K562 (cell line): ENCODE data around the gene DLGAP1. TPM values are rescaled to one million over a fixed set of nuclear protein-coding genes. Genes with fewer than 3 reads are reported as not detected.

ENCODE experiments used
- ATAC-seq: fragments of 200-7000 bp; cut with Tn5 transposase; 3 replicates; pipeline ENCODE4 v1.9.1; 2020; ENCODE audit warnings: moderate library complexity
- BruUV-seq: library from RNA; stranded (reverse); fragments of 400-500 nt; replicated peaks from 2 replicates; lab custom pipeline; 2021; lab: Mats Ljungman, UMichigan
- CTCF ChIA-PET: fragments of 300-600 bp; formaldehyde crosslinking; extraction: SDS; loops from one replicate; lab custom pipeline; 2021; ENCODE audit warnings: low intra/inter-chr PET ratio; lab: Yijun Ruan, JAX
- POLR2A ChIA-PET: fragments of 300-600, 350-650 bp; sonication (Branson Sonifier 250); formaldehyde crosslinking; extraction: SDS; loops from one replicate; lab custom pipeline; 2021; ENCODE audit warnings: antibody characterized with exemption, inconsistent platforms; lab: Yijun Ruan, JAX
- DNase-seq, 4 experiments: peaks; one replicate each; pipeline versions ENCODE4 v3.0.0 to v3.0.0-alpha.2; 2011 to 2018; ENCODE audit warnings: low spot score in 3 of 4, mixed read lengths in 3 of 4; ENCODE audit errors: extremely low read depth in 1 of 4
- FAIRE-seq: peaks from 2 replicates; lab custom pipeline; 2011; peaks lifted over from hg19 to GRCh38; lab: Jason Lieb, UNC
- H2AFZ ChIP-seq: 2 replicates; pipeline ENCODE4 v1.6.0; 2011; ENCODE audit warnings: low read depth, low read length, control low read depth, inconsistent platforms
- H3K27ac ChIP-seq: fragments of 200-600 bp; 3 replicates; pipeline ENCODE4 v1.8.0; 2011; ENCODE audit warnings: low read depth, mild to moderate bottlenecking, control low read depth, inconsistent platforms, low read length, moderate library complexity, mixed read lengths; ENCODE audit errors: extremely low read depth
- H3K27me3 ChIP-seq, 2 experiments: fragments of 300-600 bp in 1 of 2; 2 replicates in 1 of 2; 3 replicates in 1 of 2; pipeline versions ENCODE4 v1.6.0 to v1.8.0; 2011; ENCODE audit warnings: inconsistent platforms in 2 of 2, low read length in 2 of 2, mild to moderate bottlenecking in 1 of 2, mixed read lengths in 1 of 2, moderate library complexity in 1 of 2; ENCODE audit not compliant: control insufficient read depth in 2 of 2, insufficient read depth in 2 of 2
- H3K36me3 ChIP-seq: fragments of 300-600 bp; 3 replicates; pipeline ENCODE4 v1.8.0; 2011; ENCODE audit warnings: mild to moderate bottlenecking, low read length, inconsistent platforms; ENCODE audit not compliant: control insufficient read depth, insufficient read depth
- H3K4me1 ChIP-seq, 2 experiments: fragments of 200-600 bp in 1 of 2; replicated peaks in 1 of 2; 2 replicates in 1 of 2; 3 replicates in 1 of 2; pipeline versions ENCODE4 v1.5.1 to v1.8.0; 2011; ENCODE audit warnings: inconsistent platforms in 2 of 2, low read length in 2 of 2, mild to moderate bottlenecking in 1 of 2, mixed read lengths in 1 of 2, moderate library complexity in 1 of 2; ENCODE audit not compliant: control insufficient read depth in 2 of 2, insufficient read depth in 2 of 2
- H3K4me2 ChIP-seq: 2 replicates; pipeline ENCODE4 v1.6.1; 2011; ENCODE audit warnings: low read length, control low read depth, inconsistent platforms, mixed read lengths; ENCODE audit not compliant: insufficient read depth
- H3K4me3 ChIP-seq: fragments of 200-600 bp; sonication (generic), shearing (Covaris generic); 2 replicates; pipeline ENCODE4 v1.5.1; 2016; ENCODE audit warnings: control low read depth, inconsistent platforms
- H3K79me2 ChIP-seq: fragments of 200-600 bp; 3 replicates; pipeline ENCODE4 v1.8.0; 2011; ENCODE audit warnings: low read length, inconsistent platforms; ENCODE audit not compliant: control insufficient read depth, insufficient read depth
- H3K9ac ChIP-seq, 2 experiments: 2 replicates each; pipeline versions ENCODE4 v1.6.0 to v1.6.1; 2011; ENCODE audit warnings: low read depth in 2 of 2, low read length in 2 of 2, control low read depth in 1 of 2, inconsistent platforms in 1 of 2, mild to moderate bottlenecking in 1 of 2, mixed read lengths in 1 of 2; ENCODE audit not compliant: insufficient read depth in 1 of 2
- H3K9me1 ChIP-seq: one replicate; pipeline ENCODE4 v1.6.0; 2011; ENCODE audit warnings: inconsistent platforms, mild to moderate bottlenecking, low read length, moderate library complexity; ENCODE audit not compliant: control insufficient read depth, insufficient read depth
- H3K9me3 ChIP-seq: replicated peaks from 2 replicates; pipeline ENCODE4 v1.5.1; 2011; ENCODE audit warnings: low read depth, low read length, inconsistent platforms; ENCODE audit not compliant: control insufficient read depth, insufficient read depth
- H4K20me1 ChIP-seq: replicated peaks from 2 replicates; pipeline ENCODE4 v1.6.1; 2011; ENCODE audit warnings: low read length, inconsistent platforms, mixed read lengths; ENCODE audit not compliant: control insufficient read depth, insufficient read depth
- ESRRB ChIP-seq: fragments of 250-450 bp; sonication (Bioruptor Pico); IDR thresholded peaks from 2 replicates; pipeline ENCODE4 v1.5.0; 2020; ENCODE audit warnings: mild to moderate bottlenecking, moderate library complexity, borderline replicate concordance
- POLR2B ChIP-seq: fragments of 450-650 bp; IDR thresholded peaks from 2 replicates; pipeline ENCODE4 v1.6.1; 2018; ENCODE audit warnings: low read depth; ENCODE audit not compliant: partially characterized antibody
- POLR3A ChIP-seq: IDR thresholded peaks from 2 replicates; pipeline ENCODE4 v1.6.1; 2011; ENCODE audit warnings: borderline replicate concordance, mild to moderate bottlenecking, moderate library complexity; ENCODE audit not compliant: insufficient read length, insufficient read depth; ENCODE audit errors: extremely low read depth
- PRPF4 ChIP-seq: fragments of 200-400 bp; formaldehyde crosslinking; IDR thresholded peaks from one replicate; pipeline ENCODE4 v1.6.1; 2017; ENCODE audit warnings: low read length, low read depth, mild to moderate bottlenecking; ENCODE audit not compliant: insufficient read depth, poor library complexity, severe bottlenecking
- REST ChIP-seq, 2 experiments: fragments of 450-650 bp; formaldehyde crosslinking in 1 of 2; IDR thresholded peaks; 2 replicates each; pipeline versions ENCODE4 v1.4.0 to v1.6.1; 2014 to 2020; ENCODE audit warnings: mild to moderate bottlenecking in 2 of 2, borderline replicate concordance in 1 of 2, low read depth in 1 of 2
- SNRNP70 ChIP-seq: fragments of 200-400 bp; formaldehyde crosslinking; optimal IDR thresholded peaks from 2 replicates; pipeline ENCODE3; 2017; ENCODE audit warnings: low read depth, low read length
- TAF15 ChIP-seq: fragments of 200-400 bp; formaldehyde crosslinking; IDR thresholded peaks from 2 replicates; pipeline ENCODE4 v1.6.1; 2017; ENCODE audit warnings: mild to moderate bottlenecking, low read depth, low read length, moderate library complexity
- ZC3H8 ChIP-seq: fragments of 450-650 bp; IDR thresholded peaks from 2 replicates; pipeline ENCODE4 v1.6.1; 2017
- ZNF277 ChIP-seq: fragments of 250-450 bp; sonication (Bioruptor Pico); IDR thresholded peaks from 2 replicates; pipeline ENCODE4 v1.8.0; 2022; ENCODE audit warnings: inconsistent platforms, mild to moderate bottlenecking, moderate library complexity, borderline replicate concordance
- WGBS: fragments of 100-300 bp; shearing (Covaris generic); methylation state at CpG from one replicate; pipeline ENCODE4 v1.1.6; 2016; ENCODE audit warnings: low coverage, mixed read lengths; ENCODE audit not compliant: insufficient coverage; ENCODE audit errors: missing lambda C conversion rate; 5-methylcytosine and 5-hydroxymethylcytosine counted together
- in situ Hi-C: fragments of 300-500 bp; cut with MboI; formaldehyde crosslinking; loops from 4 replicates; pipeline ENCODE4 v1.15.0; 2018; ENCODE audit warnings: inconsistent platforms, mixed read lengths
- intact Hi-C: fragments of 100-400 bp; cut with micrococcal nuclease; formaldehyde crosslinking; loops from 2 replicates; pipeline ENCODE4 v1.14.2; 2022
- polyA plus RNA-seq, 8 experiments: library from polyadenylated mRNA; depleted of rRNA in 4 of 8; stranded (reverse) in 5 of 8; unstranded in 3 of 8; fragments of >200 nt; fragmentation: Nextera tagmentation in 2 of 8; fragmentation: Illumina TruSeq in 1 of 8; extraction: Ambion mirVana in 2 of 8; extraction: Trizol in 1 of 8; gene quantifications; 2 replicates each; pipeline versions ENCODE4 v1.2.1 to v1.2.3, GENCODE V29; 2011 to 2014; ENCODE audit warnings: inconsistent platforms in 1 of 8, missing spikeins in 1 of 8
- total RNA-seq, 7 experiments: library from RNA; depleted of rRNA in 6 of 7; stranded (reverse); fragments of >200 nt in 6 of 7; fragmentation: Illumina TruSeq in 2 of 7; extraction: Trizol in 2 of 7; gene quantifications; 2 replicates each; pipeline versions ENCODE4 v1.2.1 to v1.2.3, GENCODE V29; 2011 to 2021; ENCODE audit warnings: low replicate concordance in 1 of 7

Gene DLGAP1
- total and polyA plus RNA-seq, 9 of the 15 experiments (the other 6 are each of a cell fraction or from before 2014, with no cell fraction given): 0.04 to 0.22 (median 0.08) TPM

- no peak for TF ChIP-seq TAF15
These were observed 901.0 kb downstream of the DLGAP1 start (continued) for GRCh38 chr18:3554091-3554601.

GRCh38 chr18:3552305-3552704 lies 902.8 kb downstream of the DLGAP1 start:
- 37% methylated on average over 3 of the region's 3 CpGs for WGBS
- ATAC-seq: peak; percentile 48
- H4K20me1 ChIP-seq: no peaks in the 10 kb centered on the region
- POLR2A ChIA-PET: interaction anchor here (0.7 to 0.8 kb wide), 2 partner anchors 12 to 13 kb away, joined by 3 to 4 read pairs; no protein-coding TSS in a partner anchor
- H3K4me3 ChIP-seq: no peak overlapping the region
- in situ Hi-C loops (no loop called here), intact Hi-C loops (no loop called here)
- peaks cover 0 to 3% of the 10 kb centered on the region in 2 experiments; a peak in 1 of 5 replicates for H3K4me1 ChIP-seq
- H3K9me1 ChIP-seq: no peaks in the 10 kb centered on the region
- H3K27ac ChIP-seq: no peak overlapping the region
- DNase-seq: no peak
- H2AFZ ChIP-seq: peak overlapping the region; percentile 23; the same call in 1 of the 2 replicates
- no peak overlapping the region for H3K4me2 ChIP-seq
- CTCF ChIA-PET: no interaction called here
- no TSS peak for BruUV-seq
- no peak for FAIRE-seq
- H3K36me3 ChIP-seq: no peaks in the 10 kb centered on the region
- H3K79me2 ChIP-seq: no peaks in the 10 kb centered on the region
- H3K27me3 ChIP-seq: no peaks in the 10 kb centered on the region
- H3K9ac ChIP-seq: no peak overlapping the region
- no peaks in the 10 kb centered on the region for H3K9me3 ChIP-seq
- TF ChIP-seq POLR2B: no peak
- no peak for TF ChIP-seq ZC3H8
- TF ChIP-seq REST (IDR thresholded peaks at IDR 0.05; ENCODE audit: borderline replicate concordance): no peak
- TF ChIP-seq REST (CRISPR knock-in tag; IDR thresholded peaks at IDR 0.05; ENCODE audit: low read depth): no peak
- no peak for TF ChIP-seq SNRNP70
- TF ChIP-seq ESRRB (CRISPR knock-in tag): no peak
- no peak for TF ChIP-seq POLR3A
- TF ChIP-seq PRPF4: no peak
- TF ChIP-seq ZNF277 (CRISPR knock-in tag): no peak
